ENCODE measurements around the gene DPAGT1.

GRCh38 chr11:119149786-119150275, 48.2 kb upstream of the DPAGT1 start:
- TF ChIP-seq RFX5 (IDR thresholded peaks at IDR 0.05; ENCODE audit: borderline replicate concordance, low read depth, low read length) (no peak), SP2 (IDR thresholded peaks at IDR 0.05; ENCODE audit: low read length) (no peak), RAD21 (IDR thresholded peaks at IDR 0.05 in 1 of 2, conservative IDR thresholded peaks at IDR 0.05 in 1 of 2; ENCODE audit: low read depth in 2 of 2, low read length in 2 of 2) (no peak)
